ENCODE data around the gene GRIN2C.

The GRIN2C gene

GRCh38 chr17:74862919-74863318 is 3.2 kb upstream of the GRIN2C start:
- no peak for TF ChIP-seq GATA3 (IDR thresholded peaks at IDR 0.05; ENCODE audit: low read depth, low read length)

- no peak for TF ChIP-seq GATA3 (IDR thresholded peaks at IDR 0.05; ENCODE audit: low read depth, low read length)
- TF ChIP-seq GATA2 (IDR thresholded peaks at IDR 0.05; ENCODE audit: low read depth, low read length) = no peak
Measured at GRCh38 chr17:74862108-74862901, 2.6 kb upstream of the GRIN2C start.

- TF ChIP-seq GATA3 (IDR thresholded peaks at IDR 0.05; ENCODE audit: low read depth, low read length) = no peak
Measured at GRCh38 chr17:74861662-74862107, 2.0 kb upstream of the GRIN2C start.

GRCh38 chr17:74860872-74861661 is 1.4 kb upstream of the GRIN2C start:
- TF ChIP-seq GATA3 (IDR thresholded peaks at IDR 0.05; ENCODE audit: low read depth, low read length) (no peak), GATA2 (IDR thresholded peaks at IDR 0.05; ENCODE audit: low read depth, low read length) (no peak)

- TF ChIP-seq GATA3 (IDR thresholded peaks at IDR 0.05; ENCODE audit: low read depth, low read length) = no peak
Measured at GRCh38 chr17:74860229-74860871, 665 bp upstream of the GRIN2C start.

- TF ChIP-seq GATA2 (IDR thresholded peaks at IDR 0.05; ENCODE audit: low read depth, low read length) (no peak), GATA3 (IDR thresholded peaks at IDR 0.05; ENCODE audit: low read depth, low read length) (no peak)
Measured at GRCh38 chr17:74858672-74859458, 820 bp downstream of the GRIN2C start.

GRCh38 chr17:74857191-74857590 is 2.5 kb downstream of the GRIN2C start:
- TF ChIP-seq GATA2 (IDR thresholded peaks at IDR 0.05; ENCODE audit: low read depth, low read length) (no peak), GATA3 (IDR thresholded peaks at IDR 0.05; ENCODE audit: low read depth, low read length) (no peak)

GRCh38 chr17:74856112-74856511 is 3.6 kb downstream of the GRIN2C start:
- TF ChIP-seq GATA2 (IDR thresholded peaks at IDR 0.05; ENCODE audit: low read depth, low read length) = no peak

- no peak for TF ChIP-seq GATA2 (IDR thresholded peaks at IDR 0.05; ENCODE audit: low read depth, low read length)
- TF ChIP-seq GATA3 (IDR thresholded peaks at IDR 0.05; ENCODE audit: low read depth, low read length) = no peak
Measured at GRCh38 chr17:74855323-74855722, 4.4 kb downstream of the GRIN2C start.

- TF ChIP-seq GATA2 (IDR thresholded peaks at IDR 0.05; ENCODE audit: low read depth, low read length) = no peak
- TF ChIP-seq GATA3 (IDR thresholded peaks at IDR 0.05; ENCODE audit: low read depth, low read length) = no peak
Measured at GRCh38 chr17:74854792-74855191, 4.9 kb downstream of the GRIN2C start.

- TF ChIP-seq GATA2 (IDR thresholded peaks at IDR 0.05; ENCODE audit: low read depth, low read length) (no peak), GATA3 (IDR thresholded peaks at IDR 0.05; ENCODE audit: low read depth, low read length) (no peak)
Measured at GRCh38 chr17:74853669-74854068, 6.0 kb downstream of the GRIN2C start.

- TF ChIP-seq GATA3 (IDR thresholded peaks at IDR 0.05; ENCODE audit: low read depth, low read length) (no peak), GATA2 (IDR thresholded peaks at IDR 0.05; ENCODE audit: low read depth, low read length) (no peak)
Measured at GRCh38 chr17:74853048-74853397, 6.7 kb downstream of the GRIN2C start.

- no peak for TF ChIP-seq GATA3 (IDR thresholded peaks at IDR 0.05; ENCODE audit: low read depth, low read length)
- TF ChIP-seq GATA2 (IDR thresholded peaks at IDR 0.05; ENCODE audit: low read depth, low read length) = no peak
Measured at GRCh38 chr17:74852237-74853047, 7.2 kb downstream of the GRIN2C start.
